Measurements from ENCODE around the gene ADGRL1.

The ADGRL1 gene

DNA sequence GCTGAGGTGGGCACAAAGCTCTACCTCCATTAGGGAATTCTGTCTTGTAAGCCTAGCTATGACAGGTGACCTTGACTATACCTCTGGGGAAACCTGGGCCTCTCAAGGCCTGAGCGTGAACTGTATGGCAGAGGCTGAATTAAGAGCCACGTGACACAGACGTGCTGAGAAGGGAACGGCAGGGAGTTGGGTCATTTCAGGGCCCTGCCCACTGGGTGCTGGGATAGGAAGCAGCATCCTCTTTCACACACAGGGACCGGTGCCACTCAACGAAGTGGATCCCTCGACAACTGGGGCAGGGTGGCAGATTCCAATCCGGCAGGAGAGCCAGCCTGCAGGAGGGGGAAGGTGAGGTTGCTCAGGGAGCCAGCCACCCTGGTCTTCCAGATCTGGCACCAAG, 78.8 kb downstream of the ADGRL1 start:
- DNase-seq (ENCODE audit: low read depth, low spot score), result no peak
- in situ Hi-C loops (cut with HindIII; ENCODE audit: low sequenced_read_pairs), result no loop called here
- no peak overlapping the region for H3K4me3 ChIP-seq (ENCODE audit: low read depth, low read length)
- TF ChIP-seq, protein P1, sequence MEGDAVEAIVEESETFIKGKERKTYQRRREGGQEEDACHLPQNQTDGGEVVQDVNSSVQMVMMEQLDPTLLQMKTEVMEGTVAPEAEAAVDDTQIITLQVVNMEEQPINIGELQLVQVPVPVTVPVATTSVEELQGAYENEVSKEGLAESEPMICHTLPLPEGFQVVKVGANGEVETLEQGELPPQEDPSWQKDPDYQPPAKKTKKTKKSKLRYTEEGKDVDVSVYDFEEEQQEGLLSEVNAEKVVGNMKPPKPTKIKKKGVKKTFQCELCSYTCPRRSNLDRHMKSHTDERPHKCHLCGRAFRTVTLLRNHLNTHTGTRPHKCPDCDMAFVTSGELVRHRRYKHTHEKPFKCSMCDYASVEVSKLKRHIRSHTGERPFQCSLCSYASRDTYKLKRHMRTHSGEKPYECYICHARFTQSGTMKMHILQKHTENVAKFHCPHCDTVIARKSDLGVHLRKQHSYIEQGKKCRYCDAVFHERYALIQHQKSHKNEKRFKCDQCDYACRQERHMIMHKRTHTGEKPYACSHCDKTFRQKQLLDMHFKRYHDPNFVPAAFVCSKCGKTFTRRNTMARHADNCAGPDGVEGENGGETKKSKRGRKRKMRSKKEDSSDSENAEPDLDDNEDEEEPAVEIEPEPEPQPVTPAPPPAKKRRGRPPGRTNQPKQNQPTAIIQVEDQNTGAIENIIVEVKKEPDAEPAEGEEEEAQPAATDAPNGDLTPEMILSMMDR (IDR thresholded peaks at IDR 0.05; ENCODE audit: low read depth, low read length), result no peak

DNA sequence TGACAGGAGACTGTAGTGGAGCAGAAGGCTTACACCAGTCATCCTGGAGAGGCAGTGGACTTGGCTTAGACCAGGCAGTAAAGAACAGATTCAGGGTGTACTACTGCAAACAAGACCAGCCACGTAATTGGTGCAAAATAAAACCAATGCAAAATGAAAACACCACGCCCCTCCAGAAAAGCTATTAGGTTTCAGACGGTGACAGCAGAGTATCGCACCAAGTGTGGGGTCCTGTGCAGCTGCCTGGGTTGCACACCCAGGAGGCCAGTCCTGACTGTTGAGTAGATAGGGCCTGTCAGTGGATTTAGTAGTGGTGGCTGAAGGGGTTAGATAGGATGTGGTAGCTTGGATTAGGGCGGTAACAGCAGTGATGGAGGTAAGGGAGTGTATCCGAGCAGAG, 83.0 kb downstream of the ADGRL1 start:
- DNase-seq (ENCODE audit: low read depth, low spot score), result no peak
- H3K4me3 ChIP-seq (ENCODE audit: low read depth, low read length), result no peak overlapping the region
- TF ChIP-seq, protein P1 (IDR thresholded peaks at IDR 0.05; ENCODE audit: low read depth, low read length), result no peak
- in situ Hi-C loops (cut with HindIII; ENCODE audit: low sequenced_read_pairs), result no loop called here

DNA sequence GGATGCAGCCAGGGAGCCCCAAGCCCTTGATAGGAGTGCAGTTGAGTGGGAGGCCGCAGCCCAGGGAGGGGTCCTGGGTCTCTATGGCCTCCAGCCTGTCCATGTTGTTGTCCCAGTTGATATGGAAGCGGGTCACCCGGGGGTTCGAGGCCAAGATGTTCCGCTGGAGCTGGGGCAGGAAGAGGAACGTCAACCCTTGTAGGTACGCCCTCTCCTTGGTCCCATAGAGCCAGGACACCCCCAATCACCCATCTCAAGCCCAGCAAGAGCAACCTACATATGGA, 85.5 kb downstream of the ADGRL1 start:
- in situ Hi-C loops (cut with HindIII; ENCODE audit: low sequenced_read_pairs), result no loop called here
- TF ChIP-seq, protein P1 (IDR thresholded peaks at IDR 0.05; ENCODE audit: low read depth, low read length), result no peak
- no peak for DNase-seq (ENCODE audit: low read depth, low spot score)

DNA sequence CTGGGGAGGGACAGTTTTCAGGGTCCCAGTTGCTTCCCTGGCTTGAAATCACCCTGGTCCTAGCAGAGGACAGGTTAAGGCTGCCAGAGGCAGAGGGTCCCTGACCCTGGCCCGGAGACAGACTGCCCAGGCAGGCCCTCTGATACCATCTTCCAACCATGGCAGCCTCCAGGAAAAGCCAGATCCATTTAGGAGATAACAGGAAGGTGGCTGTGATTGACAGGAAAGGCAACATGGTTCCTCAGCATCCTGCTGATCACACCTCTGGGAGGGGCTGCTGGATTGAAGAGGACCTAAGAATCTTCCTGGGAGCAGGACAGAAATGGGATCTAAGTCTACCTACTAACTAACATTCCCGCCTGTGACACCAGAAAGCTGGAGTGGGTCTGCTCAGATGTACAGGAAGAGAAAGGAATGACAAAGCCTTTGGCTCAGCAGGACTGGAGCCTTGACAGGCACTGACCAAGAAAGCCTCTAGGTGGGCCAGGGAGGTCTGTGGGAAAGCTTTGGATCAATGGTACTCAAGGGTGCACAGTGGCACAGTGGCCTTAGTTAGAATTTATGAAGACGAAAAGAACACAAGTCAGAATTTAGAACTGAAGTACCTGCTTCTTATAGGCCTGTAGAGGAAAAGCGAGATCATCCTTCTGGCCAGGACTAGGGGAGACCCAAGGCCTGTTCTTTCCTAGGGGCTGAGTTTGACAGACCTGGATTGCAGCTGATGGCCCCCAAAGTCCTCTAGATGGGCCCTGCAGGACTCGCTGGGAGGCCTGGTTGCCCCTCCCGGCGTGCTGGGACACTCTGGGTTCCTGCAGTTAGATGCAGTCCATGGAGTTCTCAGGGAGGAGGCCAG, 86.1 kb downstream of the ADGRL1 start:
- TF ChIP-seq, protein P1 (IDR thresholded peaks at IDR 0.05; ENCODE audit: low read depth, low read length), result no peak
- in situ Hi-C loops (cut with HindIII; ENCODE audit: low sequenced_read_pairs), result no loop called here
- DNase-seq (ENCODE audit: low read depth, low spot score), result no peak
- no peak overlapping the region for H3K4me3 ChIP-seq (ENCODE audit: low read depth, low read length)

More for the DNA sequence above, 85.5 kb downstream of the ADGRL1 start:
- no peak overlapping the region for H3K4me3 ChIP-seq (ENCODE audit: low read depth, low read length)

DNA sequence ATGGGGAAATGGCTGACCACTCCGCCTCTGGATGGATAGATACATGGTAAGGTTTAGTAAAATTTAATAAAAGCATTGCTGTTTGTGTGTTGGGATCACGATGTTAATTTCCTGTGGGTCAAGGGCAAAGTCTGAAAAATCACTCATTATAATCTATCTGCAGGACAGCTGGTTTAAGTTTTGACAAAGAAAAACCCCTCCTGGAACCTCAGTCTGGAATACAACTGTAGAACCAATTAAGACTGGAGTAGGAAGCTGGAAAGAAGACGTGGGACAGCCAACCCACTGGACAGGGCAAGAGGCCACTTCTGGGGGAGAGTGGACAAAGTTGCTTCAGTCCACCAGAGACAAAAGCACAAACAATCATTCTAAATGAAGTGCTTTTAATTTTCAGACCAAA, 86.8 kb downstream of the ADGRL1 start:
- TF ChIP-seq, protein P1 (IDR thresholded peaks at IDR 0.05; ENCODE audit: low read depth, low read length), result no peak
- in situ Hi-C loops (cut with HindIII; ENCODE audit: low sequenced_read_pairs), result no loop called here
- H3K4me3 ChIP-seq (ENCODE audit: low read depth, low read length), result no peak overlapping the region
- no peak for DNase-seq (ENCODE audit: low read depth, low spot score)

DNA sequence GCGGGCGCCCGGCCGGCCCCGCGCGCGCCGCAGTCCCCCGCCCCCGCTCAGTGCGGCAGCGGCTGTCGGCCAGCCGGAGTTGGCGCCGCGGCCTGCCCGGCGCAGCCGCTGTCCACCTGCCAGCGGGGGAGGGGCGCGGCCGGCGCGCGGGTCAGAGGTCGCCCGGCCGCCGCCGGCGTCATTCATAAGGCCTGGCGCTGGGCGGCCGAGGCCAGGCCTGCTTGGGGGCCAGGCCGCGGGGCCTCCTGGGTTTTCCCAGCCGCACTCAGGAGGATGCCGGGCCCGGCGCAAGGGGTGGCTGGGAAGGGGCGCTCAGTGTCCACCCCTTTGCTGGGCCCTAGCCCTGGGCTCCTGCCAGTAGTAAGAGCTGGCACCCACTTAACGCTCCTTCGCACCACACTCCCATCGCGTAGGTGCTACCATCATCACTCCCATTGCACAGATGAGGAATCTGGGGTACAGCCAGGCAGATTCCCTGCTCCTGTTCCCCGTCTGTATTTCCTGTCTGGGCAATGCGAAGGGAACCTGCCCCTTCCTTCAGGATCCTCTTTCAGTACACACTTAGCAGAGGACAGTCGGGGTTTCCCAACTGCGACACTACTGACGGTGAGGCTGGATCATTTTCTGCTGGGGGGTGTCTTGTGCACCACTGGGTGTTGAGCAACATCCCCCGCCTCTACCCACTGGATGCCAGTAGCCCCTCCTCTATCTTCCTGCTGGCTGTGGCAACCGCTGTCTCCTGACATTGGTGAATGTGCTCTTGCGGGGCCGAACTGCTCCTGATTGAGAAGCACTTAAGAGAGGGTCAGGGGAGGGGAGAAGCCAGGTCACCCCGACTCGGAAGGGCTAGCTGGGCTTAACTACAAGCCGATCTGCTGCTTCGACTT, 87.6 kb downstream of the ADGRL1 start:
- H3K4me3 ChIP-seq (ENCODE audit: low read depth, low read length), result peak overlapping the region; percentile 40
- TF ChIP-seq, protein P1 (IDR thresholded peaks at IDR 0.05; ENCODE audit: low read depth, low read length), result no peak
- DNase-seq (ENCODE audit: low read depth, low spot score), result peak; percentile 64
- in situ Hi-C loops (cut with HindIII; ENCODE audit: low sequenced_read_pairs), result no loop called here
